Breast epithelium (tissue), 4 donors: ENCODE measurements around the gene LYRM9. TPM values are rescaled to one million over a fixed set of nuclear protein-coding genes. Genes with fewer than 3 reads are reported as not detected.

Source experiments
- DNase-seq, 2 donors: peaks; one replicate each; pipeline ENCODE4 v3.0.0-alpha.2; 2019; ENCODE audit warnings: low spot score in 2 of 2
- H3K27ac ChIP-seq, 2 donors: fragments of 200-600 bp; sonication (generic) in 1 of 2; one replicate each; pipeline ENCODE4 v1.5.1; 2016 to 2019; ENCODE audit warnings: mild to moderate bottlenecking in 1 of 2
- H3K27me3 ChIP-seq, 2 donors: fragments of 200-600 bp; sonication (generic) in 1 of 2; one replicate each; pipeline versions ENCODE4 v1.5.1 to v1.6.0; 2017 to 2019; ENCODE audit warnings: control low read depth in 1 of 2, mild to moderate bottlenecking in 1 of 2
- H3K36me3 ChIP-seq: fragments of 200-600 bp; one replicate; pipeline ENCODE4 v1.5.1; 2019
- H3K4me1 ChIP-seq, 2 donors: fragments of 200-600 bp; sonication (generic); one replicate each; pipeline ENCODE4 v1.5.1; 2016 to 2019; ENCODE audit warnings: control low read depth in 1 of 2
- H3K4me3 ChIP-seq, 3 donors: fragments of 200-600 bp; sonication (generic); 1 replicate in 2 of 3; 2 replicates in 1 of 3; pipeline ENCODE4 v1.5.1; 2016 to 2019; ENCODE audit warnings: mild to moderate bottlenecking in 3 of 3, moderate library complexity in 2 of 3
- H3K9me3 ChIP-seq, 2 donors: fragments of 200-600 bp; sonication (generic) in 1 of 2; one replicate each; pipeline ENCODE4 v1.5.1; 2016 to 2019; ENCODE audit warnings: control low read depth in 1 of 2
- CTCF ChIP-seq, 3 donors: fragments of 450-650 bp; IDR thresholded peaks; one replicate each; pipeline ENCODE4 v1.5.1; 2016 to 2017; ENCODE audit warnings: antibody characterized with exemption in 3 of 3, mild to moderate bottlenecking in 3 of 3, moderate library complexity in 3 of 3
- POLR2A ChIP-seq: fragments of 450-650 bp; IDR thresholded peaks from one replicate; pipeline ENCODE4 v1.6.1; 2016; ENCODE audit warnings: antibody characterized with exemption, mild to moderate bottlenecking, moderate library complexity
- POLR2AphosphoS5 ChIP-seq, 3 donors: sonication (generic); formaldehyde crosslinking; IDR thresholded peaks; one replicate each; pipeline ENCODE4 v1.6.1; 2017; ENCODE audit warnings: antibody characterized with exemption in 3 of 3
- intact Hi-C: fragments of 100-400 bp; cut with DNase I; formaldehyde crosslinking; loops from one replicate; pipeline ENCODE4 v1.15.1; 2023; ENCODE audit warnings: low total_unique reads
- total RNA-seq, 3 donors: library from RNA; depleted of rRNA; stranded (reverse); fragments of >200 nt; gene quantifications; one replicate each; pipeline ENCODE4 v1.1.0, GENCODE V29; 2016

LYRM9 gene
- 10 to 100 TPM; 23.3 to 31.3 (median 31.2) TPM for total RNA-seq

- no peaks in the 10 kb centered on the region for H3K36me3 ChIP-seq
- intact Hi-C loops, result no loop called here
- peak; percentile 80 to 89 for DNase-seq
- no peaks in the 10 kb centered on the region for H3K4me1 ChIP-seq
- H3K27ac ChIP-seq, result peak within 1 kb of the TSS; percentile 85
- no peaks in the 10 kb centered on the region for H3K9me3 ChIP-seq
- no peaks in the 10 kb centered on the region for H3K27me3 ChIP-seq
- peak within 1 kb of the TSS; percentile 71 to 80 (median 78) for H3K4me3 ChIP-seq
- no peak for TF ChIP-seq POLR2A
- peak in 1 of 3 donors; percentile 70 for TF ChIP-seq POLR2AphosphoS5 (IDR thresholded peaks at IDR 0.05)
- peak in 2 of 3 donors; percentile 59 to 92 for TF ChIP-seq CTCF (IDR thresholded peaks at IDR 0.05)
These were observed at the start of gene LYRM9 for GRCh38 chr17:27892866-27893769. Gene LYRM9 (minus strand): TSS chr17:27893365. CDS start chr17:27882694, 10,671 bp downstream.

- intact Hi-C loops, result no loop called here
- no peak overlapping the region for H3K27ac ChIP-seq
- no peaks in the 10 kb centered on the region for H3K36me3 ChIP-seq
- H3K4me3 ChIP-seq, result no peak overlapping the region
- no peaks in the 10 kb centered on the region for H3K9me3 ChIP-seq
- no peaks in the 10 kb centered on the region for H3K27me3 ChIP-seq
- DNase-seq, result no peak
- TF ChIP-seq CTCF (IDR thresholded peaks at IDR 0.05), result no peak
- no peak for TF ChIP-seq POLR2A
- TF ChIP-seq POLR2AphosphoS5 (IDR thresholded peaks at IDR 0.05), result no peak
- no peaks in the 10 kb centered on the region for H3K4me1 ChIP-seq
These were observed 47.6 kb upstream of the LYRM9 start for GRCh38 chr17:27940503-27941428.

GRCh38 chr17:27939474-27940465 is 46.6 kb upstream of the LYRM9 start:
- TF ChIP-seq POLR2AphosphoS5 (IDR thresholded peaks at IDR 0.05), result no peak
- no peak for TF ChIP-seq CTCF (IDR thresholded peaks at IDR 0.05)
- no peak for TF ChIP-seq POLR2A
- Histone ChIP-seq H3K27me3 (no peaks in the 10 kb centered on the region), H3K4me3 (no peak overlapping the region), H3K4me1 (no peaks in the 10 kb centered on the region), H3K36me3 (no peaks in the 10 kb centered on the region), H3K9me3 (no peaks in the 10 kb centered on the region), H3K27ac (no peak overlapping the region)
- no peak for DNase-seq
- intact Hi-C loops, result no loop called here

- H3K9me3 ChIP-seq, result peaks cover 0 to under 1% of the 10 kb centered on the region in 2 donors
- no peaks in the 10 kb centered on the region for H3K4me1 ChIP-seq
- no peak for TF ChIP-seq CTCF (IDR thresholded peaks at IDR 0.05)
- no peak for TF ChIP-seq POLR2A
- no peak for TF ChIP-seq POLR2AphosphoS5 (IDR thresholded peaks at IDR 0.05)
- DNase-seq, result no peak
- H3K4me3 ChIP-seq, result no peak overlapping the region
- intact Hi-C loops, result no loop called here
- no peaks in the 10 kb centered on the region for H3K36me3 ChIP-seq
- H3K27me3 ChIP-seq, result no peaks in the 10 kb centered on the region
- no peak overlapping the region for H3K27ac ChIP-seq
These were observed 45.7 kb upstream of the LYRM9 start for GRCh38 chr17:27938864-27939263.
